SK-N-SH (cell line): ENCODE measurements around the gene MAPK12. TPM values are rescaled to one million over a fixed set of nuclear protein-coding genes. Genes with fewer than 3 reads are reported as not detected.

Source experiments
- CTCF ChIA-PET: fragments of 300-600, 350-600 bp; formaldehyde crosslinking; extraction: SDS; loops from one replicate; lab custom pipeline; 2021; lab: Yijun Ruan, JAX
- POLR2A ChIA-PET: fragments of 350-600 bp; sonication (Branson Sonifier 250); formaldehyde crosslinking; extraction: SDS; loops from one replicate; lab custom pipeline; 2020; ENCODE audit warnings: antibody characterized with exemption, inconsistent platforms; lab: Yijun Ruan, JAX
- DNase-seq: peaks from one replicate; pipeline ENCODE4 v3.0.0; 2012
- H2AFZ ChIP-seq: fragments of 200-600 bp; sonication (generic); 2 replicates; pipeline ENCODE4 v1.8.1; 2016; ENCODE audit warnings: antibody characterized with exemption, mild to moderate bottlenecking, low read depth
- H3F3A ChIP-seq: fragments of 200-600 bp; sonication (generic); replicated peaks from 2 replicates; pipeline ENCODE3; 2016; ENCODE audit warnings: antibody characterized with exemption, mild to moderate bottlenecking; ENCODE audit not compliant: insufficient read depth
- H3K27ac ChIP-seq, 2 experiments: fragments of 200-500 bp in 1 of 2; fragments of 200-600 bp in 1 of 2; sonication (Bioruptor generic) in 1 of 2; sonication (generic), shearing (Covaris generic) in 1 of 2; 2 replicates each; pipeline versions ENCODE4 v1.5.1 to v1.6.1; 2014 to 2016; ENCODE audit warnings: low read depth in 2 of 2, inconsistent platforms in 1 of 2, low read length in 1 of 2, mild to moderate bottlenecking in 1 of 2, mixed read lengths in 1 of 2
- H3K27me3 ChIP-seq: fragments of 200-600 bp; sonication (generic), shearing (Covaris generic); 2 replicates; pipeline ENCODE4 v1.6.1; 2016; ENCODE audit warnings: mixed run types; ENCODE audit not compliant: insufficient read depth
- H3K36me3 ChIP-seq, 2 experiments: fragments of 200-500 bp in 1 of 2; fragments of 200-600 bp in 1 of 2; sonication (Bioruptor generic) in 1 of 2; sonication (generic) in 1 of 2; replicated peaks in 1 of 2; 2 replicates each; pipeline versions ENCODE3 to v1.5.1; 2014 to 2016; ENCODE audit warnings: low read length in 1 of 2, mild to moderate bottlenecking in 1 of 2; ENCODE audit not compliant: insufficient read depth in 2 of 2, control insufficient read depth in 1 of 2
- H3K4me1 ChIP-seq, 2 experiments: fragments of 200-500 bp in 1 of 2; fragments of 200-600 bp in 1 of 2; sonication (Bioruptor generic) in 1 of 2; sonication (generic), shearing (Covaris generic) in 1 of 2; 2 replicates each; pipeline versions ENCODE4 v1.5.1 to v1.6.1; 2014 to 2016; ENCODE audit warnings: low read depth in 1 of 2, low read length in 1 of 2, mixed run types in 1 of 2; ENCODE audit not compliant: insufficient read depth in 2 of 2, control insufficient read depth in 1 of 2
- H3K4me2 ChIP-seq: fragments of 200-600 bp; sonication (generic), shearing (Covaris generic); 2 replicates; pipeline ENCODE4 v1.6.1; 2017; ENCODE audit warnings: mixed run types
- H3K4me3 ChIP-seq, 2 experiments: fragments of 200-500 bp in 1 of 2; fragments of 200-600 bp in 1 of 2; sonication (Bioruptor generic) in 1 of 2; sonication (generic), shearing (Covaris generic) in 1 of 2; 2 replicates each; pipeline versions ENCODE4 v1.5.1 to v1.8.1; 2014 to 2016; ENCODE audit warnings: low read depth in 2 of 2, inconsistent platforms in 1 of 2, low read length in 1 of 2, mild to moderate bottlenecking in 1 of 2, mixed read lengths in 1 of 2, moderate library complexity in 1 of 2
- H3K79me2 ChIP-seq: fragments of 200-600 bp; sonication (generic); 2 replicates; pipeline ENCODE4 v1.8.1; 2017; ENCODE audit warnings: mild to moderate bottlenecking; ENCODE audit not compliant: insufficient read depth
- H3K9ac ChIP-seq: fragments of 200-600 bp; sonication (generic); 2 replicates; pipeline ENCODE4 v1.6.1; 2017; ENCODE audit warnings: mixed run types
- H3K9me2 ChIP-seq: fragments of 200-600 bp; sonication (generic); 2 replicates; pipeline ENCODE4 v1.6.1; 2017; ENCODE audit warnings: mixed run types
- H3K9me3 ChIP-seq: fragments of 200-600 bp; sonication (generic); 2 replicates; pipeline ENCODE4 v1.6.1; 2017; ENCODE audit warnings: mixed run types, mild to moderate bottlenecking, moderate library complexity
- H4K20me1 ChIP-seq: fragments of 200-600 bp; sonication (generic); 2 replicates; pipeline ENCODE4 v1.6.1; 2017; ENCODE audit warnings: mild to moderate bottlenecking, mixed run types; ENCODE audit not compliant: insufficient read depth
- CHD2 ChIP-seq: fragments of 150-350 bp; IDR thresholded peaks from 2 replicates; pipeline ENCODE4 v1.6.1; 2018; ENCODE audit warnings: low read length; ENCODE audit not compliant: partially characterized antibody
- GATA2 ChIP-seq: sonication (generic); formaldehyde crosslinking; IDR thresholded peaks from 2 replicates; pipeline ENCODE4 v1.5.0; 2020; ENCODE audit warnings: mild to moderate bottlenecking, missing genetic modification reagents
- MEF2A ChIP-seq: IDR thresholded peaks from 2 replicates; pipeline ENCODE4 v1.4.0; 2012; ENCODE audit warnings: low read depth, borderline replicate concordance
- MXI1 ChIP-seq: IDR thresholded peaks from 2 replicates; pipeline ENCODE4 v1.6.1; 2012; ENCODE audit warnings: mild to moderate bottlenecking, low read depth, low read length, improper control_type of control experiment
- NRF1 ChIP-seq: IDR thresholded peaks from 2 replicates; pipeline ENCODE4 v1.6.1; 2012; ENCODE audit warnings: low read depth, mild to moderate bottlenecking, low read length
- SIN3A ChIP-seq: IDR thresholded peaks from 2 replicates; pipeline ENCODE4 v1.6.1; 2012; ENCODE audit warnings: low read depth, mild to moderate bottlenecking, low read length, moderate library complexity, borderline replicate concordance
- TCF12 ChIP-seq: IDR thresholded peaks from 2 replicates; pipeline ENCODE4 v1.4.0; 2012
- USF1 ChIP-seq: IDR thresholded peaks from 2 replicates; pipeline ENCODE4 v1.4.0; 2012; ENCODE audit warnings: low read depth, borderline replicate concordance
- USF2 ChIP-seq: fragments of 150-350 bp; IDR thresholded peaks from 2 replicates; pipeline ENCODE4 v1.6.1; 2017; ENCODE audit warnings: antibody characterized with exemption, low read length, low read depth, borderline replicate concordance
- WGBS: methylation state at CpG from one replicate; pipeline ENCODE4 v1.1.6; 2017; ENCODE audit warnings: low lambda C conversion rate; 5-methylcytosine and 5-hydroxymethylcytosine counted together
- polyA plus RNA-seq, 3 experiments: library from polyadenylated mRNA; depleted of rRNA; stranded (reverse); fragments of >200 nt; gene quantifications; 2 replicates each; pipeline ENCODE4 v1.2.3, GENCODE V29; 2012
- TF ChIP-seq, protein P1 (sequence below): IDR thresholded peaks from 2 replicates; pipeline ENCODE4 v1.4.0; 2012; ENCODE audit warnings: low read depth, borderline replicate concordance
- TF ChIP-seq, protein P2 (sequence below): IDR thresholded peaks from 2 replicates; pipeline ENCODE4 v1.4.0; 2012; ENCODE audit warnings: low read depth

MAPK12 gene
- polyA plus RNA-seq, 1 of the 3 experiments (the other 2 are of a cell fraction), result 118 TPM

DNA sequence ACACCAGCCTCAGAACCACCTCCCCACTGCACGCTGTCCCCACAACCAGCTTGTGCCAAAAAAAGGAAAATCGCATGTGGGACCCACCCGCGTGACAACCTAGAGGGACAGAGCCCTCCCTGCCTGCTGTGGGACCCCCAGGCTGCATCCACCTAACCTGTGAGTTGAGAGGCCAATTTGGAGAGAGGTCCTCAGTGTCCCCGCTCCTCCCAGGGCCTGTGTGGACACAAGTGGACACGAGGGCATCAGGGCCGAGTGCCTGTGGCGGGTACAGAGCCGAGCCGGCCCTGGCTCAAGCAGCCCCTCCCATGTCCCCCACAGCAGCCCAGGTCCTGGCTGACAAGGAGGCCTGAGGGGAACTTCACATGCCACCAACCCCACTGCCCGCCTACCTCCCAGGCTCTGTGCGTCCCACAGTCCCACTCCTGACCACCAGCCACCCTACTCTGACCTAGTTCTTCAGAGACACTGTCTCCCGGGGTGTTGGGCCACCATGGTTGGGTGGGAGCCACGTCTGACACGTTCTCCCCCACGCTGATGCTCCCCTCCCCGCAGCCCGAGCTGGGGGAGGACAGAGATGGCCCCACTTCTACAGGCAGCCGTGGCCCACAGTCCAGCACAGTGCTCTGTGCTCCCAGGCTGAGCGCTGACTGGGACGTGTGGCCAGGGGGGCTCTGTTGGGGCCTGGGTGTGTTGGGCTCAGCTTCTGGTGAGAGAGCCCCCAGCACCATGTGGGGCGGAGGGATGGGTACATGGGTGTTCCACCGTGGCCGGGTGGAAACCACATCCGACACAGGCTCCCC is 41.5 kb downstream of the MAPK12 start:
- WGBS, result 94% methylated on average over 19 of the region's 25 CpGs
- DNase-seq, result no peak
- peaks cover 0 to 19% of the 10 kb centered on the region in 2 experiments; a peak in 1 of 4 replicates for H3K4me1 ChIP-seq
- CTCF ChIA-PET, result interaction anchor here (1.0 to 2.7 kb wide), 6 partner anchors 12 to 70 kb away, joined by 3 to 12 read pairs (median 3); no protein-coding TSS in a partner anchor
- H3F3A ChIP-seq, result no peaks in the 10 kb centered on the region
- no peaks in the 10 kb centered on the region for H3K27me3 ChIP-seq
- no peak overlapping the region for H3K9ac ChIP-seq
- no peak overlapping the region; a peak in 1 of 4 replicates for H3K27ac ChIP-seq
- POLR2A ChIA-PET, result no interaction called here
- H3K4me3 ChIP-seq, result no peak overlapping the region
- no peaks in the 10 kb centered on the region for H3K9me2 ChIP-seq
- H4K20me1 ChIP-seq, result peaks cover 10% of the 10 kb centered on the region; the same call in 1 of the 2 replicates
- no peak overlapping the region for H2AFZ ChIP-seq
- TF ChIP-seq, protein P1, sequence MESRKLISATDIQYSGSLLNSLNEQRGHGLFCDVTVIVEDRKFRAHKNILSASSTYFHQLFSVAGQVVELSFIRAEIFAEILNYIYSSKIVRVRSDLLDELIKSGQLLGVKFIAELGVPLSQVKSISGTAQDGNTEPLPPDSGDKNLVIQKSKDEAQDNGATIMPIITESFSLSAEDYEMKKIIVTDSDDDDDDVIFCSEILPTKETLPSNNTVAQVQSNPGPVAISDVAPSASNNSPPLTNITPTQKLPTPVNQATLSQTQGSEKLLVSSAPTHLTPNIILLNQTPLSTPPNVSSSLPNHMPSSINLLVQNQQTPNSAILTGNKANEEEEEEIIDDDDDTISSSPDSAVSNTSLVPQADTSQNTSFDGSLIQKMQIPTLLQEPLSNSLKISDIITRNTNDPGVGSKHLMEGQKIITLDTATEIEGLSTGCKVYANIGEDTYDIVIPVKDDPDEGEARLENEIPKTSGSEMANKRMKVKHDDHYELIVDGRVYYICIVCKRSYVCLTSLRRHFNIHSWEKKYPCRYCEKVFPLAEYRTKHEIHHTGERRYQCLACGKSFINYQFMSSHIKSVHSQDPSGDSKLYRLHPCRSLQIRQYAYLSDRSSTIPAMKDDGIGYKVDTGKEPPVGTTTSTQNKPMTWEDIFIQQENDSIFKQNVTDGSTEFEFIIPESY, result no peak
- TF ChIP-seq, protein P2, sequence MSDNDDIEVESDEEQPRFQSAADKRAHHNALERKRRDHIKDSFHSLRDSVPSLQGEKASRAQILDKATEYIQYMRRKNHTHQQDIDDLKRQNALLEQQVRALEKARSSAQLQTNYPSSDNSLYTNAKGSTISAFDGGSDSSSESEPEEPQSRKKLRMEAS, result no peak
- TF ChIP-seq MEF2A (no peak), CHD2 (no peak), NRF1 (no peak), USF2 (no peak)
- no peaks in the 10 kb centered on the region for H3K9me3 ChIP-seq
- H3K36me3 ChIP-seq, result peaks cover 3 to 78% of the 10 kb centered on the region in 2 experiments
- H3K79me2 ChIP-seq, result no peaks in the 10 kb centered on the region
- H3K4me2 ChIP-seq, result no peak overlapping the region

GRCh38 chr22:50218996-50219727 is 42.3 kb downstream of the MAPK12 start:
- peaks cover 0 to 22% of the 10 kb centered on the region in 2 experiments; a peak in 1 of 4 replicates for H3K4me1 ChIP-seq
- CTCF ChIA-PET, result interaction anchor here (1.0 to 2.7 kb wide), 4 partner anchors 11 to 72 kb away, joined by 3 to 12 read pairs (median 4); no protein-coding TSS in a partner anchor
- H3K36me3 ChIP-seq, result peaks cover 11 to 77% of the 10 kb centered on the region in 2 experiments
- no peaks in the 10 kb centered on the region for H3K9me3 ChIP-seq
- no peak overlapping the region for H3K4me2 ChIP-seq
- H3F3A ChIP-seq, result no peaks in the 10 kb centered on the region
- WGBS, result 92% methylated on average over 31 of the region's 42 CpGs
- H3K4me3 ChIP-seq, result no peak overlapping the region
- peak; percentile 87 for DNase-seq
- no peak overlapping the region for H2AFZ ChIP-seq
- H3K9me2 ChIP-seq, result no peaks in the 10 kb centered on the region
- H4K20me1 ChIP-seq, result peaks cover 10% of the 10 kb centered on the region; the same call in 1 of the 2 replicates
- no peak for TF ChIP-seq GATA2 (CRISPR knock-in tag)
- peak; percentile 92 for TF ChIP-seq MXI1
- TF ChIP-seq, protein P2, result peak; percentile 66
- TF ChIP-seq TCF12, result no peak
- peak; percentile 37; the same call in 1 of the 2 replicates for TF ChIP-seq USF2
- TF ChIP-seq USF1, result peak; percentile 58; the same call in 1 of the 2 replicates
- no peak for TF ChIP-seq SIN3A
- H3K9ac ChIP-seq, result no peak overlapping the region
- POLR2A ChIA-PET, result no interaction called here
- peaks cover 6% of the 10 kb centered on the region; the same call in 1 of the 2 replicates for H3K79me2 ChIP-seq
- no peak overlapping the region for H3K27ac ChIP-seq
- H3K27me3 ChIP-seq, result no peaks in the 10 kb centered on the region
